DMS153 (cell line): ENCODE results near the gene DPP4.

ENCODE experiments used
- DNase-seq: peaks from one replicate; lab custom pipeline; 2025; lab: John Stamatoyannopoulos, UW

Gene DPP4

DNA sequence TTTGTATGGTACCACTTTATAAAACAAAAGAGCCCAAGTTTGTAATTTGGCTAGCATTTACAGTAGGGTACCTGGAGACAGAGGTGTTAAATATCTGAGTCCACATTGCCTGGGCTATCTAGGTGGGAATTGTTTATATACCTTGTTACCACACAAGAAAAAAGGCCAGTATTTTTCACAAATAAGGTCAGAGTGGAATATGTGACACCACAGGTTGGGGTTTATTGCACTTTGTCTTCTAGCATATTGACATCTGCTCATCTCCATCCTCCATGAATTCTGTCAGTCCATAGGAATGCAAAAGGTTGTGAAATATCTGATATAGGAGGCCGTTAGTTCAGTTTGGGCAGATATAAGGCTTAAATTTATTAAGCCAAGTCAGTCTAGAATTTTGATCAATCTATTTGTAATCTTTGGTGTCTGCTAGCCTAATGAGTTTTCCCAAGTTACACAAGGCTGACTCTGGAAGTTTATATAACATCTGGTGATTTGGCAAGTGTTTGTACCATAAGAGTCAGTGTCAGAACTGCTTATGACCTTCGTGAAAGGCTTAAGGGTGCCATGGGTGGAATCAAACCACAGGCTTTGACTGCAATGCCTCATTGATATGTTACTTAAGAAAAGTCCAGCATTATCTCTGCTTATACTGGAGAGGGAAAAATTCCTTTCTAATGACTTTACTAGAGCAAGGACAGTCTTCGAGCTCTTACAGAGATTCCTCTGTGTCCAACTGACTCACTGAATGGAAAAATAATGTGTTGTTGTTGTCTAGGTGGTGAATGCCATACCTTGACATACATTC, 11.3 kb upstream of the DPP4 start:
- DNase-seq = no peak

DNA sequence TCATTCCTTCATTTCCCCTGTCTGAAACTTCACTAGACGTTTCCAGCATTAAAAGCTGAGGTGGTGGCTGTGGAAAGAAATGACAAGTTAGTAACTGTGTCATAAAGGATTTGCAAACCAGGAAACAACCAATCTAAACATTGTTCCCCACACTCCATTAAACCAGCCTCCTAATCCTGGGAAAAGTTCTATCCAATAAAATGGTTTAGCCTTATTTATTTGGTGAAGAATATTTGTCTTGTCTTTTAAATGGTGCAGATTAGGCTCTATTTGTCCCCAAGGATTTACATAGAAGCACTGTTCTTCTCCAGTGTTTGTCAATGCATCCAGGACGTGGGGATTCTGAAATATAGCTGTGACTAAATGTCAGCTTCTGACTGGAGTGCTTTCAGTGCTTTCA, 10.5 kb upstream of the DPP4 start:
- DNase-seq = no peak

DNA sequence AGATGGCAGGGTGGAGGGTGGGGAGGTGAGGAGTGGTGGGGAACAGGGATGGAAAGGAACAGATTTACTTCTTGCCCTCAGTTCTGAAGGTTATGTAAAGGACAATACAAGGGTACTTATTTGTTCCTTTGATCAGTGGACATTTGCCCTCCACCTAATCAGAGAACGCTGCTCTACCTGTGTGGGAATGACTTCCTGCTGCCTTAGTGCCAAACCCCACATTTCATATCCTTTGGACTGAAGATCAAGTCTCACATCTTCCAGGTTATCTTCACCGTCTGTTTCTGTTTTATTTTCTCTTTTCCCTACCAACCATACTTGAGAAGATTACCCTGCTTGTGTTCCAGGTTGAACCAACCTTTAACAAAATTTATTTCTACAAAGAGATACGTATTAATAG, 8.7 kb upstream of the DPP4 start:
- no peak for DNase-seq

DNA sequence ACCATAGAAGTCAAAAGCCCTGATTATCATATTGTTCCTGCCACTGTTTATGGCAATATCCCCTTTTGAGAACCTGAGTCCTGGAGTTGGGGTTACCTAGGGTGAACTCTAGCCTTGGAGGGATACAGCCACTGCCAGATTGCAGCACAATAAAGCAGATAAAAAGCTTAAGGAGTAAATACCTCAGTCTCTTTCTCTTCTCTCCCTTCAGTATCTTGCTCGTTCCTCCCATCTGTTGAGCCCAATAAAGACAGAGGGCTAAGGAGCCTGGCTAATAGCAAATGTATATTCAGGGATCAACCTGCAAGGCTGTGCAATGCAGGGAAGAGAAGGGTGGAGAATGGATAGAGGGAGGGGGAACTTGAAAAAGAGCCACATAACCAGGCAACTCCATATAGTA, 8.0 kb upstream of the DPP4 start:
- DNase-seq = no peak

DNA sequence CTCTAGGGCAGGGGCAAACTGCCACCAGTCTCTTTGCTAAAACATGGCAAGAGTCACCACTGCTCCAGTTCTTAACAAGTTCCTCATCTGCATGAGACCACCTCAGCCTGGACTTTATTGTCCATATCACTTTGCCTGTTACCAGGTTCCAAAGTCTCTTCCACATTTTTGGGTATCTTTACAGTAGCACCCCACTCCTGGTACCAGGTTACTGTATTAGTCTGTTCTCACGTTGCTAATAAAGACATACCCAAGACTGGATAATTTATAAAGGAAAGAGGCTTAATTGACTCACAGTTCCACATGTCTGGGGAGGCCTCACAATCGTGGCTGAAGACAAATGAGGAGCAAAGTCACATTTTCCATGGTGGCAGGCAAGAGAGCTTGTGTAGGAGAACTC, 5.5 kb upstream of the DPP4 start:
- no peak for DNase-seq

DNA sequence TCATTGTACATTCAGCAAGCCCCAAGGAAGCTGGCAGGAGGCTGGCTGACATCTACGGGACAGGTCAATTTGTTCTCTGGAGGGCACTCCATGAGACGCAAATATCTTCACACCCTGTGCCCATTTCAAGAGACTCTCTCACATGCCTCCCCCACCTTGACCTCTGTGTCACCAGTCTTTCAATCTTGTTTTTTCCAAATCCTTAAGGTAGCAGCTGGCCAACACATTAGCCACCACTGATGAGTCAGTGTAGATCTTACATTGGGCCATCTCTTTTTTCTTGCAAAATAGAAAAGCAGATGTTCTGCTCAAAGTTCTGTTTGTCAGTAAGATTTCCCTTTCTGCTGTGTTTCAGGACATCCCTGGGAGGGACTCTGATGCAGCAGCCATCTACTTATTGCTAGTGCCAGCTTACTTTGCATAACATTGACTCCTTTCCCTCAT, 1.7 kb upstream of the DPP4 start:
- no peak for DNase-seq

DNA sequence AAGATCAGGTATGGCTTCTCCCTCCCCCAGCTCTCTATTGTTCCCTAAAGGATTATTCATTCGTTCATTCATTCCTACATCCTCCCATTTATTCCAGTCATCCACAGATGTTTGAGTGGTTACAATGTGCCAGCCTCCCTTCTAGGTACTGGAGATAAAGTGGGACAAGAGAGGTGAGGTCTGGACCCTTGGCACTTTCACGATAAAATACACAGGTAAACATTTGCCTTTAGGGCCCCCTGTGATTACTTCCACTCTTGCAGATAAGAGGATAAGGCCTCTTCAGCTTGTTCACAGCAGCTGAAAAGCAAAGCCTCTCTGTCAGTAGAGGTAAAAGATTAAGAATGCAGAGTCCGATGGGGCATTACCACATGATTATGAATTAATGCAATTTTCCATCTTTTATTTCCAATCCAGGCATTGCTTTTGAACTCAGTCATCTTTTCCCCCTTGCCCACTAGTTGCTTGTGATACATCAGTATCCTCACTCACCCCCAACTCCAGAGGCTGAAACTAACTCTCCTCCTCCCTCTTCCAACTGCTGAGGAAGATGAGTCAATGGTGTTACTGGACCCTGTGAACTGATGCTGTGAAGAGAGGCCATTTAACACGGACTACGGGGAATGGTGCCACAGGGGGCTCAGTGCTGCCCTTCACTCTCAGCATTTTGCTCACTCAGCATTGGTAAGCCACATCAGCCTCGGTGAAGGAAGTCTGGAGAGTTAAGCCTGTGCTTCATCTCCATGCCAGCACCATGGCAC, 1.1 kb upstream of the DPP4 start:
- no peak for DNase-seq

DNA sequence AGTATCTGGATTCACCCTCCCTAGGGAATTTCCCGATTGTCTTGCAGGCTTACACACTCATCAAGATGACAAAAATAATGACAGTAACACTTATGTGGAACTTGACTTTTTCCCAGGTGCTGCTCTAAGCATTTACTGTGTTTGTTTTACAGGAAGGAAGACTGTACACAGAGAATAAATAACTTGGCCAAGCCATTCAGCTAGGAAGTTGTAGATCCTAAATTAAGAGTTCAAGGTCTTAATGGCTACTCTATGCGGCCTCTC, 549 bp upstream of the DPP4 start:
- no peak for DNase-seq

DNA sequence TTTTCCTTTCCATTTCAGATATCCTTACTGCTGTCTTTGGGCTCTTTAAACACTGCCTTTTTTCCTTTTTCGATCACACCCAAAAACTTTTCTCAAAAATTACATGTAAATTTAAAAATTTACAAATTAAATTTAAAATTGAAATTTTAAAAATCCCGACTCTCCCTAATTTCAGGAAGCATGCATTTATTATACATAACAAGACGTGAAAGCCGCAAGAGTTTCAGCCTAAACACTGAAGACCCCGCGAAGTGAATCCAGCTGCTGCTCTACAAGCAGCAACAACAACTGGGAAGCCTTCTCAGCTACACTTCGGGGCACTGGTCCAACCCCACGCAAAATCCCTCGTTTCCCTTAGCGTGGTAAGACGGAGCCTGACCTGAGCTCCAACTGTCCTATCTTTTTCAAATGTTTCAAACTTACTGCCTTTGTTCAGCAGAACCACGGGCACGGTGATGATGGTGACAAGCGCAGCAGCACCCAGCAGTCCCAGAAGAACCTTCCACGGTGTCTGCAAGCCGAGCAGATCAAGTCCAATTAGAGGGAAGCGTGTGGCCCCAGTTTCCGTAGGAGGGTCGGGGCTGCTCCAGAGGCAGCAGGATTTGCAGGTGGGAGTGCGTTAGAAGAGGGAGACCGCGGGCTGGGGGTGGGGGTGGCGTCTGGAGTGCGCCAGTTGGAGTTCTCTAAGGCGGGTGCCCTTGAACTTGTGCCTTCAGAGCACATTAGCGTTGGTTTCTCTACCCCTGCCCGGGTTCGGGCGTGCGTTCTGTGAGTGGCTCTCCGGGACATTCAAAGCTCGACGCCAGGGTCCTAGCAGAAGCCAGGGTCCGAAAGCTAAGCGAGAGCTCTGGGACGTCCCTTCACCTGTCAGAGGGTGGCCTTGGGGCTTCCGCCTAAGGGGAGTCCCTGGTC, 783 bp downstream of the DPP4 start:
- no peak for DNase-seq

DNA sequence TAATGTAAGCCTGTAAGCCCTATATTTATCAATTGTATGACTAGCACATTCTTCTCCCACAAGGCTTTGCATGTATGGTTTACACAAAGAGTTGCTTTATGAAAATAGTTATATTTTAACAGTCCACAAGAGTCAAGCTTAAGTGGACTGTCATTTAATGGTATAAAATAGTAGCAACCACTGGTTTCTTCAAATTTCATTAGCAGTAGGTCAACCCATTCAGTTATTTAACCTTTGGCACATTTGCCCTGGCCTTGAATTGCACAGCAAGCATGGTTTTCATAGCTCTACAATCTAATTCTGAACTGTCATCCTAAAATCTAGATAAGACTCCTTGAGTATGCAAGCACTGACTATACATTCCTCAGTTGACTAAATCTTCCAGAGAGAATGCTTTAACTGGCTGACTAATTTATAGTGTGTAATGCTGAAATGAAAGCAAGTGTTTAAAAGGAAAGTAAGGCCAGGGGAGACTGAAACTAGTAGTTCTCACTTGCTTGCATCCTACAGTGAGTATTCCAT, 1.8 kb downstream of the DPP4 start:
- no peak for DNase-seq

DNA sequence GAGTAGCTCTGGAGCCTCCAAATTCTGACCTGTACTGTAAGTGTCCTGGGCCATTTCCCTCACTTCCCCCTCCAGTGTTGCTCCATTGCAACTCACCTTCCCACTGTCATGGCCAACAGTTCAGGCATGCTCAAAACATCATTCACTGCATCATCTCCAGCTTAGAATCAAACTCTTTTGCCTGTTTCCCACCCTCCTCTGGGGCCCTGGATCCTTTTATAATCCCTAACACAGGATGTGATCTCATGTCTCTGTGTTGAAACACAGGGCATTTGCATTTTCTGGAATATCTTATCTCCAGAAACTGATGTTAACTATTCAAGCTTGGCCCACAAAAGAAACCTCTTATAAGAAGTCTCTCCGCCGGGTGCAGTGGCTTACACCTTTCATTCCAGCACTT, 3.0 kb downstream of the DPP4 start:
- DNase-seq = no peak

DNA sequence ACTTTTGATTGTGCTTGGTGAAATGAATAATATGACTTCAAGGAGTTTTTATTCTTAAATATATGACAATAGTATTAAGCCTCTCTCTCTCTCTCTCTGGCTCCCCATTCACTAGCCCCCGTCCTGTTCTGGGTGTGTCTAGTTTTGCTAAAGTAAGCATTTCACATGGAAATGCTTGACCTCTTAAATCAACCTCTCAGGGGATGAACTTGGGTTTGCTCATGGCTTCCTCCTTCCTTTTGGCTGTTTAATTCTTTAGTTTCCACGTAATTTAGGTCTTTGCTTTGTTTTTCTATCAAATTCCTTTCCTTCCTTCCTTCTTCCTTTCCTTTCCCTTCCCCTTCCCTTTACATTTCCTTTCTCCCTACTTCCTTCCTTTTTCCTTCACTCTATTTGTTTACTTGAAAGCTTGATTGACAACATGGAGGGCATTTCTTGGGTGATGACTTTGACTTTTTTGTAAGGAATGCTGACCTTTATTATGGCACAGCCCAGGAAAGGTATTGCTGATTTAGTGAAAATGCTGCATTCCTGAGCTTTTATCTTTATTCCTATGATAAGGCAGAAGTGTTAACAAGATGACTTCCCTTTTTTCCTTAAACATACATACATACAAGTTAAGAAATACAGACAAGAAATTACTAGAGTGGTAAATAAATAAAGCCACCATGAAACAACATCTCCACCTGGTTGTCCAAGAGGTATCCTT, 3.6 kb downstream of the DPP4 start:
- no peak for DNase-seq

DNA sequence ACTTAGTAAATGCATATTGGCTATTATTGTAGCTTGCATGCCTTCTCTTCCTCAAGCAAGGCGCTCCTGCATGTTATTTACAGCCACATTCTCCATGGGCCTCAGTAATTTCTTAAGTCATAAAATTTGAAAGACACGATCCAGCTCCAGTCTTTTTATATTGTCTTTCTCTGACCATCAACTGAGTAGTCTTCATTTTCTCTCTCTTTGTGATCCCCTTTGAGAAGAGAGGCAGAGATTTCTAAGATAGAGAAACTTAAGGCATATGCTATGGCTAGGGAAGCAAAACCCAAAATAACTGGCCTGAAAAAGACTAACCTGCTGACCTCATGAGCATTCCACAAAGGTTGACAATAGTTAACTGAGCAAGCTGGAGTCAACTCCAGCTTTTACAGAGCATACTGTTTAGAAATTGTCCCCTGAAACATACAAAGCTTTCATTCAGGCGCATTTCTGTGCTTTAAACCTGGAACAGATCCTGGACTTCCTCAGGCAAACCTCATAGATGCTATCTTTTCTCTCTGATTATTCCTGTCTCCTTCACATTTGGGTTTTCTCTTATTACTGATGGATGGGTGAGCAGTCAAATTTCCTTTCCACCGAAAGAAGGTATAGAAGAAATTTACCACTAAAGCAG, 4.6 kb downstream of the DPP4 start:
- DNase-seq = no peak

DNA sequence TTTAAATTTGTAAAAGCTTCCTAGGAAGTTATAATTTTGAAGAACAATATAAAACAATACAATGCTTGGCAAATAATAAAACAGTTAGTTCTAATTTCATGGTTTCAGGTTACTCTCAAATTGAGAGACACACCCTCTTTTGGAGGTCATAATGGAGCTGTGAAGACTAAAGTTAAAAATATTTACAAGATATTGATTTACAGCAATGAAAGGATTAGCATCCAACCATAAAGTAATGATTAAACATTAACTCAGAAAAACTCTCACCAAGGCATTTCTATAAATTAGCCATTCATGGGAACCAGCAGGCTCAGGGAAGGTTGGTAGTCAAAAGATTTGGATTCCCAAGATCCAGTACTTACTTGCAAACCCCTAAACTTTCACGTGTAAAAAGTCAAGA, 6.4 kb downstream of the DPP4 start:
- no peak for DNase-seq

DNA sequence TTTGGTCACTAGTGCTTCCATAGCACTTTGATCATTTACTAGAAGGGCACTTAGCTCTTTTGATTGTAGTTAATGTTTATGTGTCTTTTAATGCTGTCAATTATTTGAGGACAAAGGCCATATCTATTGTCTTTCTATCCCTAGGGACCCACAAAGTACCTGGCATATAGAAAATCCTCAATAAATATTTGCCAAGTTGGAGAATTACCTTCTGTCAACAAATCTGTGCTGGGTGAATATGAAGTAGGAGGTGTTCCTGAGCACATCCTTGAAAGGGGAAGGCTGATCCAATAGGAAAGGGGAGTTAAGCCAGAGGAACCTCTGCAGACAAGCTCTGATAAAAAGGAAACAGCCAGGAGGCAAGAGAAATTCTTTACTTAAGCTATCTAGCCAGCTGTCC, 8.2 kb downstream of the DPP4 start:
- DNase-seq = peak; percentile 94

DNA sequence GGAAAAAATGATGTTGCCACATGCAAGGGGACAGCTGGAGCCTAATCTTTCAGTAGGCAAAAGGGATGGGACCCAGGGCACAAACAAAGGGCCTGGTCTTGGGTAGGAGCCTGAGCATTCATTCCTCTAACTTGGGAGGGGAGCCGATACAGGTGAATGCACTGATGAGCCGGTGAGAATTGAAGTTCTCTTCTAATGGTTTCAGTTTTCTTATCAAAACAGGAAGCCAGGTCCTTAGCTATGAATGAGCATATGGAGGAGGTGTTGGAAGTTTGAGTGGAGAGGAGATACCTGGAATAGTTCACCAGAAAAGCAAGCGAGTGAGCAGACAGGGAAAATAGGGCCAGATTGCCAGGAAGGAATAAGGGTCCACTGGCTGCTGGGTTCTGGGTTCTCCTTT, 10.1 kb downstream of the DPP4 start:
- no peak for DNase-seq

DNA sequence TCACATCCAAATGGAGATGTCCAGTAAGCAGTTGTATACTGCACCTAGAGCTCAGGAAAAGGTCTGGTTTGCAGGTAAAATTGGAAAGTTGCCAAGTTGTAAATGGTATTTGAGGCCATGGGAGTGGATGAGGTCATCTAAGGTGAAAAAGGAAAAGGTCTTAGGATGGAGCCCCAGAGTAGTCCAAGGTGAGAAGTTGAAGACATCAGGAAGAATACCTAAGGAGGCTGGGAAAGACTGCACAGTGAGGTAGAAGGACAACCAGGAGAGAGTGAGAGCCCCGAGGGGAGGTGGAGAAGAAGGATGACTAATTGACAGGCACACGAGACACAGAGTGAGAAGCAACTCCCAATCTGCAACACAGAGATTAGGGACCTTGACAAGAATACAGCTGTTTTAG, 10.7 kb downstream of the DPP4 start:
- no peak for DNase-seq

DNA sequence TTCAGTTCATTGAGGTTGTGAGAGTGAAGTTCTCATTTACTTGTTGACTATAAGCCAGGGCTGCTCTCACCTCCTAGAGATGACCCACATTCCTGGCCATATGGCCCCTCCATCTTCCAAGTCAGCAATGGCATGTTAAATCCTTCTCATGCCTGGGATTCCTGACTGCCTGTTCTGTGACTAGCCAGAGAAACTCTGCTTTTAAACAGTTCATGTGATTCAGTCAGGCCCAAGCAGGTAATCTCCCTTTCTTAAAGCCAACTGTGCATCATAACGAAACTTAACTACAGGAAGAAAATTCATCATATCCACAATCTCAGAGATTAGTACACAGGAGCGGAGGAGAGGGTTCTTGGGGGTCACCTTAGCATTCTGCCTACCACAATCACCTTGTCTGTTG, 11.5 kb downstream of the DPP4 start:
- no peak for DNase-seq

DNA sequence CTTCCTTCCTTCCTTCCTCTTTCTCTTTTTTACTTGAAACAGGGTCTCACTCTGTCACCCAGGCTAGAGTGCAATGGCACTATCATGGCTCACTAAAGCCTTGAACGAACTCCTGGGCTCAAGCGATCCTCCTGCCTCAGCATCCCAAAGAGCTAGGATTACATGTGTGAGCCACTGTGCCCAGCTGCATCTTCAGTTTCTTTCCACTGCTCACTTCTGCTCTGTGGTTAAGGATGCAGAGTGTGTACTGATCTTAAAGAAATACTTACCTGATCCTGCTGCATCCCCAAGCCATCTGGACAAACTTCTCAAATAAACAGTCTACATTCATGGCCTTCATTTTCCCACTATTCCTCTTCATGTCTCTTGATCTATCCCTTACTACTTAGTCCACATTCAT, 13.0 kb downstream of the DPP4 start:
- DNase-seq = no peak

DNA sequence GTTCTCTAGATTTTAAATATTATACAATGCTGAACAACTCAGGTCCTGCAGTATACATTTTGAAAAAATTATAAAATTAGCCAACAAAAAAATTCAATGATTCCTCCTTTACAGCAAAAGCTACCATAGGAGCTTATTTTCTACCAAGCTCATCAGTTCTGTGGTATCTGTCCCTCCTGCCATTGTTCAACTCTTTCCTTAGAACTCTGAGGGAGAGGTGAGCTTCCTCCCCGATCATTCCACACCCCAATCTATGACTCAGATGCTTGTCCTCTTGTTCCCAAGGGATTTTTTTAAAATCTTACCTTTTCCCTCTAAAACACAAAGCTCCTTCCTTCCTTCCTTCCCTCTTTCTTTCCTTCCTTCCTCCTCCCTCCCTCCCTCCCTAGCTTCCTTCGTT, 13.5 kb downstream of the DPP4 start:
- no peak for DNase-seq

DNA sequence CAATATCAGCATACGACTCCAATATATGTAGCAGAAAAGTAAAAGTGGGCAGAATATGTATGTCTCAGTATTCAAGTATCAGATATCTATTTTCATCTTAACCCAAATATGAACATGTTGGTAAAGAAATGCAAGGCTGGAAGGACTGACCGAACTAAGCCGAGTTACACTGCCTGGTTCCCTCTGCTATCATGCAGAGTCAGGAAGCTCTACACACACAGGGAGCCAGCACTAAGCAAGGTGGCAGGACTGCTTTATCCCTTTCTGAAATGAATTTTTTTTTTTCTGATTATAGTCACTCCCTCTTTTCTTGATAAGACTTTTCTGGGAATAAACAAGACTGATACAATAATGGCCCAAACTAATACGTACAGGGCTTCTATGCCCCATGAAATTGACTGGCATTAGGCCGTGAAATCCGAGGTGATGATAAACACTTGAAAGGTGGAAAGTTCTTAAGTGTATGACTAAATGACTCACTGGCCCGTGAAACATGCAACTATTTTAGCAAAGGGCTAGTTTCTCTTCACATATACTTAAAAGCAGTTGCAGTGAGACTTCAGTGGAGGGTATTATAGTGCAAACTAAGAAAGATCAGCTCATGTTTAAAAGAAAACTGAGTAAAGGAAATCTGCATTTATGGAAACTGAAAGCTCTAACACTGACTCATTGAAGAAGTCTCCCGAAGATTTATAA, 14.9 kb downstream of the DPP4 start:
- no peak for DNase-seq
